Lower leg skin (tissue), 3 donors: ENCODE results near the gene CPXM2.

Source experiments
- CTCF ChIP-seq, 3 donors: fragments of 450-650 bp; IDR thresholded peaks; one replicate each; pipeline ENCODE4 v1.5.1; 2016; ENCODE audit warnings: antibody characterized with exemption in 3 of 3, mild to moderate bottlenecking in 3 of 3, moderate library complexity in 2 of 3
- POLR2A ChIP-seq, 2 donors: fragments of 450-650 bp; IDR thresholded peaks; one replicate each; pipeline ENCODE4 v1.6.1; 2016 to 2017; ENCODE audit warnings: antibody characterized with exemption in 2 of 2, mild to moderate bottlenecking in 1 of 2, moderate library complexity in 1 of 2

- TF ChIP-seq CTCF (IDR thresholded peaks at IDR 0.05) (no peak), POLR2A (IDR thresholded peaks at IDR 0.05) (no peak)
These were observed 173.0 kb downstream of the CPXM2 start for GRCh38 chr10:123718544-123719060.
